ENCODE measurements around the gene CACHD1.

- no peak for TF ChIP-seq EZH2 (IDR thresholded peaks at IDR 0.05; ENCODE audit: borderline replicate concordance, insufficient read depth, low read length, poor library complexity, severe bottlenecking)
- TF ChIP-seq CTCF (IDR thresholded peaks at IDR 0.05; ENCODE audit: poor library complexity, severe bottlenecking), result no peak
- no peak for TF ChIP-seq POLR2AphosphoS5 (IDR thresholded peaks at IDR 0.05)
Observed at GRCh38 chr1:64440183-64440826, 29.6 kb upstream of the CACHD1 start.

All from neural cell (in vitro differentiated cells).